ENCODE results near the gene ZNF226. TPM values are rescaled to one million over a fixed set of nuclear protein-coding genes. Genes with fewer than 3 reads are reported as not detected.
"Not testable (repeated sequence)": the region's sequence is repeated elsewhere in the genome, so short reads cannot be mapped to it uniquely, and the experiment has no call there.

Gene ZNF226
- polyA plus RNA-seq (ENCODE audit: insufficient read depth in 1 of 5, insufficient read length in 5 of 5, low replicate concordance in 1 of 5): 10 to 100 TPM; 22.7 to 34.6 (median 27.9) TPM
- long read RNA-seq, donor 1, full-length matches to known transcripts: 13 of 13 reads
- long read RNA-seq, donor 1, partial matches to known transcripts: 0 of 13 reads
- long read RNA-seq, donor 1, other reads (novel, unspliced or antisense): 0 of 13 reads
- long read RNA-seq, donor 2, full-length matches to known transcripts: 3 of 3 reads
- long read RNA-seq, donor 2, partial matches to known transcripts: 0 of 3 reads
- long read RNA-seq, donor 2, other reads (novel, unspliced or antisense): 0 of 3 reads
- long read RNA-seq, donor 3, partial matches to known transcripts: 0 of 5 reads
- long read RNA-seq, donor 3, other reads (novel, unspliced or antisense): 0 of 5 reads
- long read RNA-seq, donor 4, partial matches to known transcripts: 0 of 5 reads
- long read RNA-seq, donor 4, other reads (novel, unspliced or antisense): 0 of 5 reads
- long read RNA-seq, donor 5, full-length matches to known transcripts: 12 of 12 reads
- long read RNA-seq, donor 5, partial matches to known transcripts: 0 of 12 reads
- long read RNA-seq, donor 5, other reads (novel, unspliced or antisense): 0 of 12 reads
- long read RNA-seq, donor 6, full-length matches to known transcripts: 6 of 6 reads
- long read RNA-seq, donor 6, partial matches to known transcripts: 0 of 6 reads
- long read RNA-seq, donor 6, other reads (novel, unspliced or antisense): 0 of 6 reads
- long read RNA-seq, donor 7, partial matches to known transcripts: 5 of 11 reads
- long read RNA-seq, donor 7, other reads (novel, unspliced or antisense): 0 of 11 reads
- long read RNA-seq, donor 8, partial matches to known transcripts: 0 of 2 reads
- long read RNA-seq, donor 8, other reads (novel, unspliced or antisense): 0 of 2 reads

DNA sequence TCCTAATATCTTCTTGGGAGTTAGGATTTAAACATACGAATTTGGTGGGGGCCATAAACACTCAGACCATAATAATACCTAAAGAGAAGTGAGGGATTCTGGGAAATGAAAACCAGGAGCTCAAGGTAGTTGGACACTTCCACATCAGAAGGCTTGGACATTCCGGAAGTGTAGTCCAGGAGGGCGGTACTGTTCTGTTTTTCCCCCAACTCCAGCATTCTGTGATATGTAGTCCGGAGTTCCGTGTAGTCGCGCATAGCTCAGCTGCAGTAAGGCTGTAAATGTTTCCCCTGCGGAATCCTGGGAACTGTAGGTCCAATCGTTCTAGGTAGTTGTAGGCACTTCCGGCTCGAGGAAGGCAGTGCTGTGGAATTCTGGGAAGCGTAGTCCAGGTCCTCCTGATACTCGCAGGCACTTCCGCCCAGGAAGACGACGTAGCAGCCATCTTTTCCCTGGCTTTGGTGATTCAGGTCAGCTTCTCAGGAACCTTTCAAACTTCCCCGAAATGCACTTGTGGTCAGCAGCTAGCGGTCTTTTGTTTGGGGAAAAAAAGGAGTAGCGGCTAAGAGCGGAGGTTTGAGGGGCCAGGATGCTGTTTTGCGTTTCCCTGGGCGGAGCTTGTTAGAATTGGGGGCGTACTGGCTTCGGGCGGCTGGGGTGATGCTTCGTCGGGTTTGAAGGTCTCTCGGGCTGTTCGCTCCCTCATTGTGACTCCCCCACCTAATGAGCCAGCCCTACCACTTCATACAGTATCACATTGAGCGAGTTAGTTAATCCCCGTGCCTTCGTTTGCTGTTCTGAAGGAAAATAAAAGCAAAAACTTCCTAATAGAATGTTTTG, at the start of gene ZNF226:
ZNF226 (plus strand) TSS at position 428 of the 840 bp plus-strand sequence. CDS start 4,981 bp downstream, outside the sequence.
- DNase-seq: peak; percentile 91 to 94

DNA sequence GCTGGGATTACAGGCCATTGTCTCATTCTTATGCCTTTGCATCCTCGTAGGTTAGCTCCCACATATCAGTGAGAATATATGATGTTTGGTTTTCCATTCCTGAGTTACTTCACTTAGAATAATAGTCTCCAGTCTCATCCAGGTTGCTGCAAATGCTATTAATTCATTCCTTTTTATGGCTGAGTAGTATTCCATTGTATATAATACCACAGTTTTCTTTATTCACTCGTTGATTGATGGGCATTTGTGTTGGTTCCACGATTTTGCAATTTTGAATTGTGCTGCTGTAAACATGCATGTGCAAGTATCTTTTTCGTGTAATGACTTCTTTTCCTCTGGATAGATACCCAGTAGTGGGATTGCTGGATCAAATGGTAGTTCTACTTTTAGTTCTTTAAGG, 43.7 kb upstream of the ZNF226 start:
- DNase-seq: not testable (repeated sequence)

DNA sequence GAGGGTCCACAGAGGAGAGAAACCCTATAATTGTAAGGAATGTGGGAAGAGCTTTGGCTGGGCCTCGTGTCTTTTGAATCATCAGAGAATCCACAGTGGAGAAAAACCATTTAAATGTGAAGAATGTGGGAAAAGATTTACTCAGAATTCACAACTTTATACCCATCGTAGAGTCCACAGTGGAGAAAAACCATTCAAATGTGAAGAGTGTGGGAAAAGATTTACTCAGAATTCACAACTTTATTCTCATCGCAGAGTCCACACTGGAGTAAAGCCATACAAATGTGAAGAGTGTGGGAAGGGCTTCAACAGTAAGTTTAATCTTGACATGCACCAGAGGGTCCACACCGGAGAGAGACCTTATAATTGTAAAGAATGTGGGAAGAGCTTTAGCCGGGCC, 32.9 kb upstream of the ZNF226 start:
- no peak for DNase-seq

DNA sequence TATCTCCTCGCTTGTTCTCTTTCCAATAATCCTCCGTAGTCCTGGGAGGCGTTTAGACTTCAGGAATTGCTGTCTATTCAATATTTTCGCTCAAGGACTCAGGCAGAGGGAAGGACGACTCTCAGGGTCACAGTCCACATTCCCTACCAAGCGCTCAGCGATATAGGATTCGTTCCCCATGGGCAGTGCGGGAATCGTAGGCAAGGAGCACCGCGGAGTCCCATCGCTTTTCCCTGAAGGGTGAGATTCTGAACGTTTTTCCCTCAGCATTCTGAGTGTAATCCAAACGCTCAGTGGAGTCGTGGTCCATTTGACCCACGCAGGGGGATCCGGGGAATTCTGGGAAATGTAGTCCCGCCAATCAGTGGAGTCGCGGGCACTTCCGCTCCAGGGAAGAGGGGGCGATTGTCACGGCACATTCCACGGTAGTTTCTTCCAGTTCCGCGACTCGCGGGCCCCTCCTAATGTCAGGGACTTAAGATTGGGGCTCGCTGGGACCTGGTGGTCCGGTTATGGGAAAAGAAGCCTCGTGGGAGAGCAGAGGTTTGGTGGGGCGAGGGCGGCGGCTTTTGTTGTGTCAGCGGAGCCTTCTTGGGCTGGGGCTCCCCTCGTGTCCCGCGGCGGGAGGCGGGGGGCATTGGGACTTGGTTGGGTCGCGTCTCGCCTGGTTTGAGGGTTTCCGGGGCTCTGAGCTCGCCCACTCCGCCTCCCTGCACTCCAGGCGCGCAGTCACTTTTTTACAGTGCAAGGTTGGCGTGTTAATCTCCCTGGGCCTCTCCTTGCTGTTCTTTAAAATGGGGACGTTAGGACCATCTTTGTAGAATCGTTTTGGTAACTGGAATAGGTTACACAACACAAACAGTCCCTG, 23.5 kb upstream of the ZNF226 start, which contains the start of gene ZNF234:
ZNF234 (plus strand) TSS at position 364 of the 868 bp plus-strand sequence. CDS start 3,079 bp downstream, outside the sequence.
- DNase-seq: peak; percentile 87 to 88

DNA sequence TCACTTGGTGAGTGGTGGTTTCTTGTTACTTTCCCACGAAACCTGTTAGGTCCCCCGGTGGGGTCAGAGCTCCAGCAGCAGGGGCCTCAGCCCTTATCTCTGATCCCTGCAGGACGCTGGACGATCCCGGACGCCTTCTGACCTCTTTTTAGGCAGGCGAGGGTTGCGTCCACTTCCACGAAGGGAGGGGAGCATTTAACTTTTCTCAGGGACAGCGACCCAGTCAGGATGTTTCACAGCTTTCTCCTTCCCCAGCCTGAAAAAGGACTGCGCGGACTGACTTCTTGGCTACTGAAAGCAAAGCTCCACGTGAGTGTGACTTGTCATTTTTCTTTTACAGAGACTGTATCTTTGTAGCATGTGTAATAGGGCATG, 22.9 kb upstream of the ZNF226 start:
- DNase-seq: no peak

DNA sequence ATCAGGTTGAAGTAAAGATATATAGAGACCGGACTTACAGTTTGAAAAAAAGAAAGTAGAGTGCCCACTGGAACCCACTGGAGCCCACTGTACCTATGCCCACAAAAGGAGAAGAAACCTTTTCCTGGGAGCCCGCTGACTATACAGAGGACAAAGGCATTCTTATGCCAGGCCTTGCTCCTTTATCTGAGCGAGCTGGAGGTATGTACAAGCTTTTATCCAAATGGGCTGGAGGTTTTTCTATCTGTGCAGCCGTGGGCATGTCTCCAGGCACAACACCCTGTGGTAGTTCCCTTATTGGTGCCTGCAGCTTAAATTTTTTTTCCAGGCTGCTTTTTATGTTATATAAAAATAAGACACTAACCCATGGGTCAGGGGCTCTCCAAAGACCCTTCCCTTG, 15.1 kb upstream of the ZNF226 start:
- DNase-seq: no peak

DNA sequence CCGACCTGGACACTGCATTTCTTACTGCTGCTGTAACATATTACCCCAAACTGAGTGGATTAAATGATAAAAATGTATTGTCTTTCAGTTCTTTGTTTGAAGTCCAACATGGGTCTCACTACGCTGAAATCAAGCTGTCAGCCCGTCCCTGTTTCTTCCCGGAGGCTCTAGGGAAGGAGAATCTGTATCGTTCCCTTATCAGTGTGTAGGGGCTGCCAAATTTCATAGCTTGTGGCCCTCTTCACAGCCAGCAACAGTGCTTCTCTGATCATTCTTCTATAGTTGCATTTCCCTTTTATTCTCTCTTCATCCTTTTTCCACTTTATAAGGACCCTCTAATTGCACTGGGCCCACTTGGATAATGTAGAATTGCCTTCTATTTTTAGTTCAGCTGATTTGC, 13.4 kb upstream of the ZNF226 start:
- no peak for DNase-seq

DNA sequence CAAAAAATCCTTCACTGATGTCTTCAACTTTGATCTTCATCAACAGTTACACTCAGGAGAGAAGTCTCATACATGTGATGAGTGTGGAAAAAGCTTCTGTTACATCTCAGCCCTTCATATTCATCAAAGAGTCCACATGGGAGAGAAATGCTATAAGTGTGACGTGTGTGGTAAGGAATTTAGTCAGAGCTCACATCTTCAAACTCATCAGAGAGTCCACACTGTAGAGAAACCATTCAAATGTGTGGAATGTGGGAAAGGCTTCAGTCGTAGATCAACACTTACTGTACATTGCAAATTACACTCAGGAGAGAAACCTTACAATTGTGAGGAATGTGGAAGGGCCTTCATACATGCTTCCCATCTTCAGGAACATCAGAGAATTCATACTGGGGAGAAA, 8.4 kb upstream of the ZNF226 start:
- no peak for DNase-seq

DNA sequence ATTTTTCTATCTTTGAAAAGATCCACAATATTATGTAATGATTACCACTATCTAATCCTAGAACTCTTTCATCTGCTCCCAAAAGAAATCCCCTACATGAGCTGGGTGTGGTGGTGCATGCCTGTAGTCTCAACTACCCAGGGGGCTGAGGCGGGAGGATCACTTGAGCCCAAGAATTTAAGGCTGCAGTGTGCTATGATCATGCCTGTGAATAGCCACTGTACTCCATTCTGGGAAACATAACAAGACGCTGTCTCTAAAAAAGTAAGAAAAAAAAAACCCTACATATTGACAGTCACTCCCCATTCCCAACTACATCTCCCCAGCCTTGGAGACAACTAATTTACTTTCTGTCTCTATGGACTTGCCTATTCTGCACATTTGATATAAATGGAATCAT, 1.1 kb upstream of the ZNF226 start:
- no peak for DNase-seq

DNA sequence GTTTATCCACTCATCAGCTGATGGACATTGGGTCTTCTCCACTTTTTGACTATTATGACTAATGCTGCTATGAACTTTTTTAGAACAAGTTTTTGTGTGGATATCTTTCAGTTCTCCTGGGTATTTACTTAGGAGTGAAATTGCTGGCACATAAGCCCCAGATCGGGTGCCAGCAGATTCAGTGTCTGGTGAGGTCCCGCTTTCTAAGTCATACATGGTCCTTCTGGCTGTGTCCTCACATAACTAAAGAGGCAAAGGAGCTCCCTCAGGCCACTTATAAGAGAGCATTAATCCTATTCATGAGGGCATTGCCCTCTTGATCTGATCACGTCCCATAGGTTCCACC, 600 bp upstream of the ZNF226 start:
- DNase-seq: no peak

DNA sequence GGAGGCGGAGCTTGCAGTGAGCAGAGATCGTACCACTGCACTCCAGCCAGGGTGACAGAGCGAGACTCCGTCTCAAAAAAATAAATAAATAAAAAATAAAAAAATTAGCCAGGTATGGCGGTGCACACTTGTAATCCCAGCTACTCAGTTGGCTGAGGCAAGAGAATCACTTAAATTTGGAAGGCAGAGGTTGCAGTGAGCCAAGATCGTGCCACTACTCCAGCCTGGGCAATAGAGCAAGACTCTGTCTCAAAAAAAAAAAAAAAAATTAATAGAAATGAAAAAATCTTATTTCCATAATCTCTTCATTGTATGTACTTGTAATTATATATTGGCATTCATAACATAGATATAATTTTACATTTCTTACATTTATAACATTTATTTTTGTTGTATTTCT, 5.8 kb downstream of the ZNF226 start:
- not testable (repeated sequence) for DNase-seq

DNA sequence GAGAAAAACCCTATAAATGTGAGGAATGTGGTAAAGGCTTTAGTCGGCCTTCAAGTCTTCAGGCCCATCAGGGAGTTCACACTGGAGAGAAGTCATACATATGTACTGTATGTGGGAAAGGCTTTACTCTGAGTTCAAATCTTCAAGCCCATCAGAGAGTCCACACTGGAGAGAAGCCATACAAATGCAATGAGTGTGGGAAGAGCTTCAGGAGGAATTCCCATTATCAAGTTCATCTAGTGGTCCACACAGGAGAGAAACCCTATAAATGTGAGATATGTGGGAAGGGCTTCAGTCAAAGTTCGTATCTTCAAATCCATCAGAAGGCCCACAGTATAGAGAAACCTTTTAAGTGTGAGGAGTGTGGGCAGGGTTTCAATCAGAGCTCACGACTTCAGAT, 11.7 kb downstream of the ZNF226 start:
- no peak for DNase-seq

DNA sequence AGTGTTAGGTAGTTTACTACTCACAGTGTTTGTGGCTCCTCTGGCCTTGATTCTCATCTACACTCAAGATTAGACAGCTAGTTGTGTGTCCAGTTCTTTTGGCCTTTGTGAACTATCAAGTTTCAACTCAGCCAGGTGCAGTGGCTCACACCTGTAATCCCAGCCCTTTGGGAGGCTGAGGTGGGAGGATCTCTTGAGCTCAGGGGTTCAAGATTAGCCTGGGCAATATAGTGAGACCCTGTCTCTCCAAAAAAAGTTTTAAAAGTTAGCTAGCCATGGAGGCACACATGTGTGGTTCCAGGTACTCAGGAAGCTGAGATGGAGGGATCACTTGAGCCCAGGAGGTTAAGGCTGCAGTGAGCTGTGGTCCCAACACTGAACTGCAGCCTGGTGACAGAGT, 16.1 kb downstream of the ZNF226 start:
- DNase-seq: no peak

DNA sequence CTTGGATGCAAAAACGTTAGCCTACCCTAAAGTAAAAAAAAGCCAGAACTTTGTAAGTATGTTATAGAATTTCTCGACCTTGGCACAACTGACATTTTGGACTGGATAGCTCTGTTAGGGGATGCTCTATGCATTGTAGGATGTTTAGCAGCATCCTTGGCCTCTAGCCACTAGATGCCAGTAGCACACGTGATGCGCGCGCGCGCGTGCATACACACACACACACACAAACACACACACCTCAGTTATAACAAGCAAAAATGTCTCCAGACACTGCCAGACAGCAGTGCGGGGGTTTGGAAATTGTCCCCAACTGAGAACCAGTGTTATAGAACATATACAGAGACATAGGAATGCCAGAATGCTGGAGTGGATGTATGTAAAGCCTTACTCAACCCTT, 17.2 kb downstream of the ZNF226 start:
- no peak for DNase-seq

DNA sequence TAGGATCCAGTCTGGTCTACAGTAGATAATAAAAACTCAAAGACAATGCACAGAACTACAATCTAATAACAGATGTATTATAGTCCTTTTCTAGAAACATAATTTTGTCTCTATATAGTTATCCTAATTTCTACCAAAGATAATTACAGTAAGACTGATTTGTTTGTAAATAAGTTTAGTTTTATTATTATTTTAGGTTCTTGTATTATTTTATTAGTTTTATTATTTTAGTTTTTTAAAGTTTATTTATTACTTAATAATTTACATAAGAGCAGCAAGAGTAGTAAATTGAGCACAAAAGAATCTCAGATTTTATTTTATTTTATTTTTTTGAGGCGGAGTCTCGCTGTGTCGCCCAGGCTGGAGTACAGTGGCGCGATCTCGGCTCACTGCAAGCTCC, 25.1 kb downstream of the ZNF226 start:
- DNase-seq: no peak

DNA sequence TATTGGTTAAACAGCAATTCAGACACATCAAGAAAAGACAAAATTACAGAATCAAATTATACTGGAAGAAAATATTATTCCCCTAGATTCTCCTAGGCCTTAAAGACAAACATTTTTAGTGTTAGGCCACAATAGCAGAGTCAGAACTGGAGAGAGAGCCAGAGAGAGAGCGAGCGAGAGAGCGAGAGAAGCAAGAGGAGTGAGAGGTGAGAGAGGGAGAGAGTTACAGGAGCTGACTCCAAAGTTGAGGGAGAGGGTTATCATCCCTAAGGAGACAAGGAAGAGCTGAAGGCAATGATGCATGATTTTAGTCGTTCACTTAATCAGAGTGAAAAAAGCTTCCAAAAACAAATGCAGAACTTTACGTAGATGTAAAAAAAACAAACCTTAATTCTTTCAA, 27.2 kb downstream of the ZNF226 start:
- DNase-seq: no peak

DNA sequence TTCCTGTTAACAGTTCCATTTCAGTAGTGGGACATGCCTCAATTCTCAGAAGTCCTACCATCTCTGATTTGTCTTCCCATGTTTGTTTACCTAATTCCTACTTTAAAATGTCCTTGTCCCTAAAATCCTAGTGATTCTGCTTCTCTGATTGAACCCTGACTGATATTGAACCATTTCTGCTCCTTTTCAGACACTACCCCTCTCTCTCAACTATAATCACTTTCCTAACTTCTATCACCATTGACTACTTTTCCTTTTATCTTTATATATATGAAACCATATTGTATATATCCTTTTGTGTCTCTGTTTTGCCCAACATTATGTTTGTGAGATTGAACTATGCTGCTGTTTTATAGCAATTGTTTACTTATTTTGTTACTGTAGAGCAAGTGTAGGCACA, 31.9 kb downstream of the ZNF226 start:
- no peak for DNase-seq

DNA sequence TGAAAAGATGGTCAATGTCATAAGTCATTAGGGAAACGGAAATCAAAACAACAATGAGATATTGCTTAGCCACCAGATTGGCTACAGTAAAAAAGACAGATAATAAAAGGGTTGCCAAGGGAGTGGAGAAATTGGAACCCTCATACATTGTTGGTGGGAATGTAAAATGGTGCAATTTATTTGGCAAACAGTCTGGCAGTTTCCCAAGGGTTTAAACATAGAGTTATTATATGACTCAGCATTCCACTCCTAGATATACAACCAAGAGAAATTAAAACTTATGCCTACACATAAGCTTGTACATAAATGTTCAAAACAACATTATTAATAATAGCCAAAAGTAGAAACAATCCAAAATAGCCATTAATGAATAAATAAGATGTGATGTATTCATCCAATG, 37.6 kb downstream of the ZNF226 start:
- no peak for DNase-seq

DNA sequence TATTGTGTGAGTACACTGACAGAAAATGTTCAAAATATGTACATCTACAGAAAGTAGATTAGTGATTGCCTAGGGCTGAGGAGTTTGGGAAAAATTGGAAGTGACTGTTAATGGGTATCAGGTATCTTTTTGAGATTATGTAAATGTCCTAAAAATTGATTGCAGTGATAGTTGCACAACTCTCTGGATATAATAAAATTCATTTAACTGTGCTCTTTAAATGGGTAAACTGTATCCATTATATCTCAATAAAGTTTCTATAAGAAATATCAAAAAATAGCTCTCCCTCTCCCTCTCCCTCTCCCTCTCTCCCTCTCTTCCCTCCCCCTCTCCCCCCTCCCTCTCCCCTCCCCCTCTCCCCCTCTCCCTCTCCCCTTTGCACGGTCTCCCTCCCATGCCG, 38.1 kb downstream of the ZNF226 start:
- DNase-seq: no peak

DNA sequence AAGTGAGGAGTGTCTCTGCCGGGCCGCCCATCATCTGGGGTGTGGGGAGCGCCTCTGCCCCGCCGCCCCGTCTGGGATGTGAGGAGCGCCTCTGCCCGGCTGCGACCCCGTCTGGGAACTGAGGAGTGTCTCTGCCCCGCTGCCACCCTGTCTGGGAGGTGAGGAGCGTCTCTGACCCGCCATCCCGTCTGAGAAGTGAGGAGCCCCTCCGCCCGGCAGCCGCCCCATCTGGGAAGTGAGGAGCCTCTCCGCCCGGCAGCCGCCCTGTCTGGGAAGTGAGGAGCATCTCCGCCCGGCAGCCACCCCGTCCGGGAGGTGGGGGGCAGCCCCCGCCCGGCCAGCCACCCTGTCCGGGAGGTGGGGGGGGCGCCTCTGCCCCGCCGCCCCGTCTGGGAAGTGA, 39.0 kb downstream of the ZNF226 start:
- not testable (repeated sequence) for DNase-seq

DNA sequence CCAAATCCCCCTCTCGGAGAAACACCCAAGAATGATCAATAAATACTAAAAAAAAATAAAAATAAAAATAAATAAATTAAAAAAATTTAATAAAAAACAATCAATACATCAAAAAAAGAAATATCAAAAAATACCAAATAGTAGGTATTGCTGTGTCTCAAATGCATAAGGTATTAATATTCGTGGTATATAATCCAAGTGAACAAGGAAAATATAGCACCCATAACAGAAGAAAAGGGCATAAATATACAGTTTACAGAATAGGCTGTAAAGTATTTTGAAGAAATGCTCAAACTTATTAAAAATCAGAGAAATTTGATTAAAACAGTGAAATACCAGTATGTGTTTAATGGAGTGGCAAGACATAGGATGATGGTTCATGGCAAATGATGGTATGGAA, 39.9 kb downstream of the ZNF226 start:
- DNase-seq: no peak
